ENCODE results near the gene SHISA8. TPM values are rescaled to one million over a fixed set of nuclear protein-coding genes. Genes with fewer than 3 reads are reported as not detected.

SHISA8 gene
- total RNA-seq, 1 donor from 2014 or later, result not detected

DNA sequence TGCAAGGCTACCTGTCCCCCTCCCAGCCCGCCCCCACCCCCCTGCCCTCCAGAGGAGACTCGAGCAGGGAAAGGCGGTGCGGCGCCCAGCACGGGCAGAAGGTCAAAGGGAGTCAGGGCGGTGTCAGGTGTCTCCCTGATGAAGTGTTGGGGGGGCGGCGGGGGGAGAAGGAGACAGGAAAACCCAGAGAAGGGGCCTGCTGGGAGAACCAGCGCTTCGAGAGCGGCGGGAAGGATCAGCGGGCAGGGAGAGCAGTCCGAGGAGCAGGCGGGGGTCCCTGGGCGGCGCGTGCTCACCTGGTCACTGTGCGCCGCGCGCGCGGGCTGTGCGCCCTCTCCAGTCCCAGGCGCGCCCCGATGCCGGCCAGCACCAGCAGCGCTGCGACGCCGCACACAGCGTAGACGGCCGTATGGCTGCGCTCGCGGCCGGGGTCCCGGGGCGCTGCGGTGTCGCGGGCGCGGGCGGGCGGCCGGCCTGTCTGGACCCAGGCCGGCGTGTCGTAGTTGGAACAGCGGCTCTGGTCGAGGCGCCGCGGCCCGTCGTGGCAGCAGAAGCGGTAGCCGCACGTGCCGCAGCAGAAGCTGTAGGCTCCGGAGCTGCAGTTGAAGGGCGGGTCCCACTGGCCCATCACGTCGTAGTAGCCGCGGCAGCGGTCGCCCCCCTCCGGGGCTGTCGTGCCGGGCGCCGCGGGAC is 886 bp downstream of the SHISA8 start:
- DNase-seq (ENCODE audit: low read depth), result no peak

DNA sequence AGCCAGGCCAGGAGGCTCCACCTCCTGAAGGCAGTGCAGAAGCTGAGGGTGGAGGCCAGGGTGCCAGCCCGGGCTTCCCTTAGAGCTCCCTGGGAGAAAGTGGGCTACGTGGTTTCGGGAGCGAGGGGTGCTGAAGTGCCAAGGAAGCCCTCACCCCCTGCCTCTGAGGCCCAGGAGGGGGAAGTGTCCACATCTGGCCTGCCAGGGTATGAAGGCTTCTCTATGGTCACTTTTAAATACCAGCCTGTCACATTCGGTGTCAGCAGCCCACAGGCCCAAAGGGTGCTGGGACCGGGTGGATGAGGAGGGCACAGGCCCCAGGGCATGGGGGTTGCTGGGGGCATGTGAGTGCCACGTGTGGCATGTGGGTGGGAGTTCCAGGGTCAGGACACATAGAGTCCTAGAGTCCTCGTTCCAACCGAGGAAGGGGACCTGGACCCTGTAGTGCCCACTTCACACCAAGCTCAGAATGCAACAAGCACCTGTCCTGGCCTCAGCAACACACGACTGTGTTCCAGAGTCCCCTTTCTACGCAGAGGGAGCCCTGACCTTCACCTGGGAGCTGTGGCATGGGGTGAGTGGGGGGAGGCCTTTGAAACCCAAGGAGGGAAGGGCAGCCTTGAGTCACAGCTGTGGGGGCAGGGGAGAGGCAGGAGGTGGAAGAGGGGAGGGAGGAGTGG is 1.7 kb downstream of the SHISA8 start:
- DNase-seq (ENCODE audit: low read depth), result no peak

DNA sequence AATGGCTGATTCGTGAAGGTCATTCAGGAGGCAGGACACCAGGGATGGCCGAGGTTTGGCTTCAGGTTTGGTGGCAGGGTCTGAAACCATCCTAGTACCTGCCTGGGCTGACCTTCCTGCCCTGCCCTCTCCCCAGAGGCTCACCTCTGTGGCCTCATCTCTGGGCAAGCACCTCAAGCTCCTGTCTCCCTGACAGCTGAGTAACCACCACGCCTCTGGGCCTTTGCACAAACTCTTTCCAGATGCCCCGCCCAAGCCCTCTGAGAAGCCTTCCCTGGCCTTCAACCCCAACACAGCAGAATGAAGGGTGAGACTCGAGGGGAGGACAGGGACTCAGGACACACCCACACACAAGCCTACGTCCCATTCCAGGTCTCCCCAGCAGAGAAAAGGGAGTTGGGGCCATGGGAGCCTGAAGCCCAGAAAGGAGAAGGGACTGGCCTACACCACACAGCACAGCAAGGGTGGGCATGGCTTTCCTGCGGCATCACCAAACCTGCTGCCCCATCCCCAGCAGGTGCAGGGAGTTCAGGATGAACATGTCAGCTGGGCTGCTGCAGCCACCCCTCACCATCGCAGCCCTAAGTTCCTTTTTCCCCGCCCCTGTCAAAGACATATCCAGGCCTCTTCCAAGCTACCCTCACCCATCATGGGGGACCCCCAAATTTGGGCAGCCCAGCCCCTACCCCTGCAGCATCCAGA is 2.4 kb downstream of the SHISA8 start:
- DNase-seq (ENCODE audit: low read depth), result no peak

DNA sequence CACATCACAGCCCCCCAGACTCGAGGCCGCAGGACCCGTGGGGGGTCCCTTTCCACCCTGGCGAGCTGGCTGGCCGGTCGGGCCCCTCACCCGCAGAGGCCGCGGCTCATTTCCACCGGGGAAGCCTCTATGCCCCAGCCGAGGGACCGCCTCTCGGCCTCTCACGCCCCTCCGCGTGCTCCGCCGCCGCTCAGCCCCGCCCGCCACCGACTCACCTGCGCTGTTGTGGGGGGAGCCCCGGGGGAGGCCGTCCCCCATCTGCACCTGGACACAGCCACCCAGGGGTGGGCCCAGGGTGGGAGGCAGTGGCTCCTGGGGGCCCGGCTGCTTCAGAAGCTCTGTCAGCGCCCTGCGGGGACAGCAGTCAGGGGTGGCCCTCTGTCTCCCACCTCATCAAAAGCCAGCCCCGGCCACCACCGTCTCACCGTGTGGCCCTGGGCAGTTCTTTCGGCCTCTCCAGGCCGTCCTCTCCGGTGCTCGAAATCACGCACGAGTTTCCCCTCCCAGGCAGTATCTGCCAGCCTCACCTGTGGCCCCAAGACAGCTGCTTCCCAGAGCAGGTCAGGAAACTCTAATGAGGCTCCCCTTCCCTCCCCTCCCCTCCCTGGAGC is 3.8 kb downstream of the SHISA8 start:
- DNase-seq (ENCODE audit: low read depth), result no peak

DNA sequence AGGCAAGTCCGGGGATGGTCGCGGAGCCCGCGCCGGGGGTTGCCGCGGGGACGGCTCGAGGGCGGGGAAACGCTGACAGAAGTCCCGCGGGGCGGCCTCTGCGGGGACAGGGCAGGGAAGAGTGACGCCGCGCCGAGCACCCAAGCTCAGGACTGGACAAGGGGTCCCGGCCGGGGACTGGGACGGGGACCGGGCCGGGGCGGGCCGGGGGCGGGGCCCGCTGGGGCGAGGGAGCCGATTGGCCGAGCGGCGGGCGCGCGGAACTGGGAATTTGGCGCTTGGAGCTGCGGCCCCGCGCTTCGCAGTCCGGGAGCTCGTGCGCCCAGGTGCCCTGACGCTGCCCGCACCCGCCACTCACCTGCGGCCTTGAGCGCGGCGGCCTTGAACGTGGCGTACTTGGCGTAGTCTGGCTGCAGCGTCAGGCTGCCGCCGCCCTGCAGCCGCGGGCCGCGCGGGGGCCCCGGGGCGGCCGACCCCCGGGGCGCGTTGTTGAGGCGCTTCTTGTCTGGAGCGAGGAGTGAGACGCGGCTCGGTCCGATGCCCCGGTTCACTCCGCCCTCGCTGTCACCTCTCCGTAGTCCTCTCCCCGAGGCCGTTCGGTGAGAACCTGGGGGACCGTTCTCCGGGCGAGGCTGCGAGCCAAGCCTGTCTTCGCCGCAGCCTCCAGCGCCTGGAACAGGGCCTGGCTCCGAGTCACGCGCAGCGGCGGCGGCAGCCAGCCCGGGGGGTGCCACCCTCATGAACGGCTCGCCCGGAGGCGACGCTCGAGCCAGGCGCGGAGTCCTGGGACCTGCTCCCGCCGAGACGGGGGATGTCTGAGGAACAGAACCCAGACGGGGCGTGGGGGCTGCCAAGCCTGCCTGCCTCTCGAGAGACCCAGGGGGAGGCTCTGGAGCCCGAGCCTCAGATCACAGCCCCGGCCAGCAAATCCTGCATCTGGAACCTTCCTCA is 4.5 kb downstream of the SHISA8 start:
- no peak for DNase-seq (ENCODE audit: low read depth)

DNA sequence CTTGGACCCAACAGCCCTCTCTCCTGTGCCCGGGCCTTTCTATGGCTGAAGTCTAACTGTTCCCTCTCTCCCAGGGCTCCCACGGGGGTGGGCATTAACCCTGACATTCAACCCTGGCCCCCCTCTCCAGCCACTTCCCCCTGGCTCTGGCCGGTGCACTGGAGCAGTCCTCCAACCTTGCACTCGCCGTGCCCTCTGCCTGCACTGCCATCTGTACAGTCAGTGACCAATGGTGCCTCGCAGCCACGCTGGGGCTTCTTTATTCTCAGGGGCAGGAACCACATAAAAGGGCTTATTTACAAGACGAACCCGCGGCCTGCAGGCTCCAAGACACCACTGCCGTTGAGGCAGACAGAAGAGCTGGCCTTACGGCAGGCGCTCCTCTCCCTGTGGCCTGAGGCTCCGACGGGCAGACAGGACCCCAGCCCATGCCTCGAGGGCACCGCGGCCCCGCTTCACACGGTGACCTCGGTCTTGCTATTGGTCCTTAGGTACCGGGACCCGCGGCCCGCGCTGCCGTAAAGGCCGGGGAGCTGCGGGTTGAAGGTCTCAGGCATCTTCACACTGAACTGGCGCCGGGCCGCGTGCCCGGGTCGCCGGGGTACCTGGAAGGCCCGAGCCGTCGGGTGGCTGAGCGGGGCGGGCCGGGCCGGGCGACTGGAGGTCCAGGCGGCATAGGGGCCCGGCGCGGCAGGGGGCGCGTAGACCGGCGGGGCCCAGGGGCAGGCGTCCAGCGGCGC is 5.4 kb downstream of the SHISA8 start:
- DNase-seq (ENCODE audit: low read depth), result no peak

DNA sequence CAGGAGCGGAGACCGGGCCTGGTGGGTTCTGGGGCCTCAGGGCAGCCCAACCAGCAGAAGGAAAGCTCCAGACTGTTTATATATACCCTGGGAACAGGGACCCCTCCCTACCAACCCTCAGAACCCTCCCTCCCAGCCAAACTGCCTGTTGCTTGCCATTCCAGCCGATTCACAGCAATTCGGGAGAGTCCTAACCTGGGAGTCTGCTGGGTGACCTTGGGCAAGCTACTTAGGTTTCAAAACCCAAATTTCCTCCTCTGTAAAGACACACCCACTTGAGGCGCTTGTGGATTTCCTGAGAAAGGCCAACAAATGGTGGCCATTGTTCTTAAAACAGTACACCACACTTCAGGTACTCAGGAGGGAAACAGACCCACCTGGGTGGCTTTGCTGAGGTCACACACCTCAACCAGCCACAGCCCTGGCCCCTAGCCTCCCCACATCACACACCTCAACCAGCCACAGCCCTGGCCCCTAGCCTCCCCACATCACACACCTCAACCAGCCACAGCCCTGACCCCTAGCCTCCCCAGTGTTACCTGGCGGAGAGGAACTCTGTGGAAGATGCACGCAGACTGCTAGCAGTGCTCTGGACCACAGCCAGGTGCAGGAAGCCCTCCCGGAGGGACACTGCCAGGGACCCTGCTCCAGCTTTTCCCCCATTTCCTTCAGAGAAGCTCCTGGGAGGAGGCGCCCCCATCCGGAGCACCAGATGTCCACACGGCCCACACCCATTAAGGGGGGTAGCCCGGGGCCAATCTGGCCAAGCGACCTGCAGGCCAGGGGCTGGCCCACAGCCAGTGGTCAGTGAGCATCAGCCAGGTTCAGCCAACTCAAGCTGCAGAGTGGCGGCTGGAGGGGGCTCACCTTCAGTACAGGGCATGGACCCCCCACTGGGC is 6.2 kb downstream of the SHISA8 start:
- no peak for DNase-seq (ENCODE audit: low read depth)

DNA sequence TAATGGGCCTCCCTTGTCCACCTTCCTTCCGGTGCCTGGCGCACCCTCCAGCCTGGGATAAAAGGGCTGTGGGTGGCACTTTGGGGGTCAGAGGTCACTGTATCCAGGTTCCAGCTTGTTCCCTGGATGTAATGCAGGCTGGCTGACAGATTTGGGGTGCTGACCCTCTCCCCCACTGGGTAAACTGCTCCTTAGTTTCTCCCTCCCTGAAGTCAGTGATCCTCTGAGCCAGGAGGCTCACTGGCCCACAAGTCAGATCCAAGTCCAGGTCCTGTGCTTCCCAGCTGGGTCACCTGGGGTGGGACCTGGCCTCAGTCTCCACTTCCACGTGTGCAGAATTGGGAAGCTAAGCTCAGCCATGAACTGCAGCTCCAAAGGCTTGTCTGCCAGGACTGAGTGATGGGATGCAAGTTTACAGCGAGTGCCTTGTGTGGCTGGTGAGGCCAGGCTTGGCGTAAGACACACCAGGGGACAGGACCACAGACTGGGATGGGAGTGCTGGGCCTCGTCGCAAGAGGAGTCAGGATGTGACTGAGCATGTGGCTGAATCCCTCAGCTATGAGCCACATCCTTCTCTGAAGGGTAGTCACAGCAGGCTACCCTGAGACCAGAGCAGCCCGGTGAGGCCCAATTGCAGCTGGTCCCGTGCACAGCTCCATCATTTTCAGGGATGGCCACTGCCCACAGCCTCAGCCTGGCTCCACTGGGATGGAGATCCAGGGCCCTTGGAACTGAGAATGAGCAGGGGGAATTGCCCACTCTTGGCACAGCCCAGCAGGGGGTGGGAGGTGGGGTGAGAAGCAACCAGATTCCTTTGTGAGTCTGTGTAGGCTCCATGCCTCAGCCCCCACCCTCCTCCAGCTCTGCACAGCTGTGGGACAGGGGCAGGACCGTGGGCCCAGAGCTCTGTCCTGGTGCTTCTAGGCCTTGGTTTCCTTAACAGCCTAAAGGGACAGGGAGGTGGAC is 7.2 kb downstream of the SHISA8 start:
- DNase-seq (ENCODE audit: low read depth), result no peak

DNA sequence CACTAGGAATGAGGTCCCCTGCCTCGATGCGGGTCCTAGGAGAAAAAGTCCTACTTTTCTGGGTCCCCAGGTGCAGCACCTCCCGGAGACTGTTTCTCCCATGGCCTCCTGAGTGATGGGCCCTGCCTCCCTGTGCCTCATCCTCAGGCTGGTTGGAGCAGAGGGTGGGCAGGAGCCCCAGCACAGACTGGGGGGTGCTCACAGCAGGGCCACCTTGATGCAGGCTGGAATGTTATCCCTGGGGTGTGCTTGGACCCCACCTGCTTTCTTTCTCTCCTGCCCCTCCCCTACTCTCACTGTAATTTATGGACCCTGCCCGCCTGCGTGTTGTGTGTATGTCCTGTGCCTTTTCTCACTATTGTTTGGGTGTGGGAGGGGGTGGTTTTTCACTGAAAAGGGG is 8.1 kb downstream of the SHISA8 start:
- no peak for DNase-seq (ENCODE audit: low read depth)

DNA sequence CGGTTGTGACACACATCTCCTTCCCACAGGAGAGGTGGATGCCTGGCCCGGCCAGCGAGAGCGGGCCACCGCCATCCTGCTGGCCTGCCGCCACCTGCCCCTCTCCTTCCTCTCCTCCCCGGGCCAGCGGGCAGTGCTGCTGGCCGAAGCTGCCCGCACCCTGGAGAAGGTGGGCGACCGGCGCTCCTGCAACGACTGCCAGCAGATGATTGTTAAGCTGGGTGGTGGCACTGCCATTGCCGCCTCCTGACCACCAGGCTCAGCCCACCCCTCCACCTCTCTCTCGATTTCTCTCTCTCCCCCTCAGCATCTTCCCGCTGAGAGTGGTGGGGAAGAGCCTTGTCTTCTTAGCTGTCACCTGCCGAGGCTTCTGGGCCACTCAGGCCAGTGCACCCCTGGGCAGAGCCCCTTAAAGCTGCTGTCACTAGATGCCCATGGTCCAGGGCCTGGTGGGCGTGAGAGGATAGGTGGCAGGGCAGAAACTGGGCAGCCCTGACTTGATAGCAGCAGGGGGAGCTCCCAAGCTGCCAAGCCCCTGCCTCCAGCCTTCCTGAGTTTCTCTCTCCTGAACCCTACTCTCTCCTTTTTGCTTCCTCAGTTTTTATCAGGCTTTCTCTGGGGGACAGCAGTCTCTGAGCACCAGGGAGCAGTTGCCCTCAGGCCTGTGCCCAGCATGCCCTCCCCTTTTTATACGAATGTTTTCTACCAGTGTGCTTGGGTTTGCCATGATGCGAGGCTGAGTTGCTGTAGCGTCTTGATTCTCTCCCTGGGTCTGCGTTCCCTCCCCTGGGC is 9.3 kb downstream of the SHISA8 start:
- no peak for DNase-seq (ENCODE audit: low read depth)

DNA sequence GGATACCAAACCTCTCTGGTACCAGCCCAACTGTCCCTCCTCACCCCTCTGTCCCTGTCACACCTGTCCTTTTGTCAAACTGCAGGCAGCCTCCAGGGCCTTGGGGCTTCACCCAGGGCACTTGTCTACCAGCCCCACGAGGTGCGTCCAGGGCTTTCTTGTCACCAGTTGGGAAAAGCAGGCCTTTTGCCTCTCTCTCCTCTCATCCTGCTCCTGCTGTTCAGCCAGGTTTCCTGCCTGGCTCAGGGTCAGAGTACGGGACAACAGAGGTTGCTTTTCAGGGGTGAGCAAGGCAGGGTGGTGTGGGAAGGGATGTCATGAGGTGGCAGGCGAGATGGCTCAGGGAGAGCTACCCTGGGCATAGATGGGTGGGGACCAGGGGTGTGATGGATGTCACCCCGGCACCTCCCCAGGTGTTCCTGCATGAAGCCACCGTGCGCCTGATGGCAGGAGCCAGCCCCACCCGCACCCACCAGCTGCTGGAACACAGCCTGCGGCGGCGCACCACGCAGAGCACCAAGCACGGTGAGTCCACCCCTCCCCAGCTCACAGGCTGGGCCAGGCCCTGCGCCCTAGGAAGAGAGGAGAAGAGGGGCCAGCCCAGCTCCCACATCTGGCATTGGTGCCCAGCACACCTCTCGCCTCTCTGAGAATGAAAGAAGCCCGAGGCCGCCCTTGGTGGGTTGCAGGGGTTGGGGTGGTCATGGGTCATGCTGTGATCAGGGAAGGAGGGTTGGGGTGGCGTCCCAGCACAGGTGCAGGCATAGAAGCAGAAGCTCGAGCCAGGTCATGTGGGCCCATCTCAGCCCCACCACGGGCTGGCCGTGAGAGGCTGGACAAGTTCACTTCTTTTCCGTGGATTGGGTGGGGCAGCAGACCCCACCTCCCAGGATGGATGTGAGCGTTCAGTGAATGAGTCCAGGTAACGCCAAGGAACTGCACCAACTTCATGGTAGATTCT is 10.1 kb downstream of the SHISA8 start:
- DNase-seq (ENCODE audit: low read depth), result no peak

DNA sequence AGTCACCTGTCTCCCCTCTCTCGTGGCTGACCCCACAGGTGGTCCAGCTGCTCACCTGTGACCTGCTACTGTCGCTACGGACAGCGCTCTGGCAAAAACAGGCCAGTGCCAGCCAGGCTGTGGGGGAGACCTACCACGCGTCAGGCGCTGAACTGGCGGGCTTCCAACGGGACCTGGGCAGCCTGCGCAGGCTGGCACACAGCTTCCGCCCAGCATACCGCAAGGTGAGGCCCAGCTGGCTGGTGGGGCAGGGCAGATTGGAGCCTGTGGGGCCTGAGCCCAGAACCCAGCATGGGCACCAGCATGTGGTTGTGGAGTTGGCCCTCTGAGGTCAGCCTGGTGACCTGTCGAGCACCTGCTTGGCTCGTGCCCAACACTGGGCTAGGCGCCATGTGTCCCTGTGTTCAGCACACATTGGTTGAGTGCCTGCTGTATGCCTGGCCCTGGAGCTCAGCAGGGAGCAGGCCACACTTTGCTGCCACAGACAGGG is 11.9 kb downstream of the SHISA8 start:
- no peak for DNase-seq (ENCODE audit: low read depth)

DNA sequence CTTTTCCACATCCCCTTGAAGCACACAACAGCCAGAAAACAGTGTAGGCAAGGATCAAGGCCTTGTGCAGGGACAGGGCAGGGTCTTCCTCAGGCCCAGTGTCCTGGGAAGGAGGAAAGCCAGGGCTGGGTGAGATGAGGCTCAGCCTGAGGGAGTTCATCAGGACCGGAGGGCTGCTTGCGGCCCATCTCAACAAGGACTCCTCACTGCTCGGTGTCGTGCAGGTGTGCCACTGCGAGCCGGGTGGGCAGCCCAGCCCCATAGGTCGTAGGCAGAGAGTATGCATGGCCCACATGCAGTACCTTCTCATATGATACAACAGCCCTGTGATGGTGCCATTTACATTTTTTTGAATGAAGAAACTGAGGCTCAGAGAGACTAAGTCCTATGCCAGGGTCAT is 12.9 kb downstream of the SHISA8 start:
- no peak for DNase-seq (ENCODE audit: low read depth)

DNA sequence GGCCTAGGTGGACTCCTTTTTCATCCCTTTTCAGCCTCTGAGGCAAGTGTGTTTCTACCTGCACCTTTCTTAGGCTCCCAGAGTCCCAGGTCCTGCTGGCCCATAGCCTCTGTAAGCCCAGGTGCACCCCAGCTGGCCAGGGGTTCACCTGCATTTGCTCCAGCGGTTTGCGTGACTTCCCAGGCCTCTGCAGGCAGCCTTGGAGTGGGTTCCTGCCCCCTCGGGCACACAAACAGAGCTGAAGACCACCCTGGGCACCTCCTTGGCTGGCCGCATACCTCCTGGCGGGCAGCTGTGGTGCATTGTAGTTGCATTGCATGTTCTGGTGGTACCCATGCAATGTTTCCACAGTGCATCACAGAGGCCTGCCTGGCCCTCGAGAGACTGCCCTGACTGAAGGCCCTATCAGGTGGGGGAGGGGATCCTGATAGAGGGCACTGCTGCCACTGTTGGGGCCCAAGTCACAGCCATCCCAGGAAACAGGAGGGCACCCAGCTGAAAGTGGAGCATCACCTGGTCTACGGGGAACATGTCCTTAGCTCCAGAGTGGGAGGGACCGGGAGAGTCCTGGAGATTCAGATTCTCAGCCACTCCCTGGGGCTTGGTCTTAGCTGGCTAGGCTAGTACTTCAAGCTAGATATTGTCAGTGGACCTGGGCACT is 14.1 kb downstream of the SHISA8 start:
- DNase-seq (ENCODE audit: low read depth), result no peak

DNA sequence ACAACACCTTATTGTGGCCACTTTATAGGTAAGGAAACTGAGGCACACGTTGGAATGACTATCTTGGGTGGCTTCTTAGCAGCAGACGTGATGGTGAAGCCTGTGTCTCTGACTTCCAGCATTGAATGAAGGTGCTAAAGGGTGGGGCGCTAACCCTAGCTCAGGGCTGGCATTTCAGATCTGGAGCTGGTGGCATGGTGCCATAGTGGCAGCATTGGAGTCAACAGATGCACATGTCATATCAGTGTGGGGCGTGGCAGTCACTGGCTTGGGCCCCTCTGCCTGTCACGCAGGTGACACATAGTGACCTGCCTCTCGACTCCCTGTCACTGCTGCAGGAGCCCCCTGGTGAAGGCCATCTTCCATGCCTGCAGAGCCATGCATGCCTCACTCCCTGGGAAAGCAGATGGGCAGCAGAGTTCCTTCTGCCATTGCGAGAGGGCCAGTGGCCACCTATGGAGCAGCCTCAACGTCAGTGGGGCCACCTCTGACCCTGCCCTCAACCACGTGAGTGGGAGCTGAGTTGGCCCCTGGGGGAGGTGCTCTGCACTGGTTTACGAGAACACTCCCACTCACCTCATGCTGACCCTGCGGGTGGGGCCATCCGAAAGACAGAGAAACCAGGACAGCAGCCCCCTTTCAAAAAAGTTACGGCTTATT is 14.8 kb downstream of the SHISA8 start:
- no peak for DNase-seq (ENCODE audit: low read depth)
